H7 (cell line): ENCODE measurements around the gene PPP2R1A. TPM values are rescaled to one million over a fixed set of nuclear protein-coding genes. Genes with fewer than 3 reads are reported as not detected.

Source experiments
- DNase-seq: peaks from one replicate; pipeline ENCODE4 v3.0.0; 2012
- H3K27me3 ChIP-seq: 2 replicates; pipeline ENCODE4 v1.6.0; 2011; ENCODE audit warnings: mild to moderate bottlenecking, low read length; ENCODE audit not compliant: control insufficient read depth, insufficient read depth
- H3K36me3 ChIP-seq: replicated peaks from 2 replicates; pipeline ENCODE4 v1.5.1; 2011; ENCODE audit warnings: low read length; ENCODE audit not compliant: control insufficient read depth, insufficient read depth
- H3K4me3 ChIP-seq: 2 replicates; pipeline ENCODE4 v1.5.1; 2011; ENCODE audit warnings: low read depth, mild to moderate bottlenecking, control low read depth, low read length, moderate library complexity; ENCODE audit not compliant: insufficient read depth
- total RNA-seq: library from RNA; depleted of rRNA; stranded (reverse); fragments of >200 nt; shearing (Covaris generic); gene quantifications from 2 replicates; pipeline ENCODE4 v1.2.3, GENCODE V29; 2014

Gene PPP2R1A
- total RNA-seq, 1 experiment from 2014 or later = 439 TPM

DNA sequence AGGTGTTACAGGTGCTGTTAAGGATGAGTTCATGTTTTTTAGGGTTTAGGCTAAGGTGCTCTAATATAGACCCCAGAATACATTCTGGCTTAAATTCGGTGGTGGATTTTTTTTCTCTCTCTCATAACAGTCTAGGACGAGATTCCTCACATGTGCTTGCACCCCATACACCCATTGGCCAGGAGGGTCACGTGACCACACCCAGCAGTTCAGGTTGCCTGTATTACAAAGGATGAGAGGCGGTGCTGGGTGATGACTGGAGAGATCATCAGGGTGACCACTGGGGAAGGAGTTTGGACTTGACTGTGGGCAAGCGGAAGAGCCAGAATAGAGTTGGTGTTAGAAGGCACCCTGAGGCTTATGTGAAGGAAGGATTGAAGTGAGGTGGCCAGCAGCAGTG is 27.7 kb downstream of the PPP2R1A start:
- Histone ChIP-seq H3K4me3 (no peak overlapping the region), H3K27me3 (no peaks in the 10 kb centered on the region), H3K36me3 (peaks cover 69% of the 10 kb centered on the region)
- DNase-seq = peak; percentile 50

DNA sequence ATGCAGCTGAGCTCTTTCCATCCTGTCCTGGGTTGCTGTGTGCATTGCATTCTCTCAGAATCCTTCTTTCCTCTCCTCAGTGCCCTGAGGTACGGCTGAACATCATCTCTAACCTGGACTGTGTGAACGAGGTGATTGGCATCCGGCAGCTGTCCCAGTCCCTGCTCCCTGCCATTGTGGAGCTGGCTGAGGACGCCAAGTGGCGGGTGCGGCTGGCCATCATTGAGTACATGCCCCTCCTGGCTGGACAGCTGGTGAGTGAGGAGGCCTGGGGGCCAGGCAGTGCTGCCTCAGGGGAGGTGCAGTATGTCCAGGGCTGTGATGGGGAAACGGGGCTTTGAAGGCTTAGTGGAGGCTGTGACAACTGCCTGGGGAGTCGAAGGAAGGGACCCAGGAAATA is 29.8 kb downstream of the PPP2R1A start:
- no peak for DNase-seq
- peaks cover 64% of the 10 kb centered on the region for H3K36me3 ChIP-seq
- H3K27me3 ChIP-seq = no peaks in the 10 kb centered on the region
- no peak overlapping the region for H3K4me3 ChIP-seq

DNA sequence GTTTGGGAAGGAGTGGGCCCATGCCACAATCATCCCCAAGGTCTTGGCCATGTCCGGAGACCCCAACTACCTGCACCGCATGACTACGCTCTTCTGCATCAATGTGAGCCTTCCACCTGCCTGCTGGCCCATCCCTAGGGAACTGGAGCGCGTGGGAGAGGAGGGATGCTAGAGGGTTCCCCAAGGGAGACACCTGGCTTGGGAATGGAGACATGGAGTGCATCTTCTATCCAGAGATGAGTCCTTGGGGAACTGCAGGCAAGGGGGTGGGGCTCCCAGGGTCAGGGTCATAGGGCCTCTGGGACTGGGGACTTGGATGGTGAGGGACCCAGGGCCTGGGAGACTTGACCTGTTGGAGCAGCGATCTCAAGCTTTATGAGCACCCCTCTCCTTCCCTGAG is 31.2 kb downstream of the PPP2R1A start:
- Histone ChIP-seq H3K36me3 (peaks cover 62% of the 10 kb centered on the region), H3K4me3 (no peak overlapping the region), H3K27me3 (no peaks in the 10 kb centered on the region)
- DNase-seq = peak; percentile 12

DNA sequence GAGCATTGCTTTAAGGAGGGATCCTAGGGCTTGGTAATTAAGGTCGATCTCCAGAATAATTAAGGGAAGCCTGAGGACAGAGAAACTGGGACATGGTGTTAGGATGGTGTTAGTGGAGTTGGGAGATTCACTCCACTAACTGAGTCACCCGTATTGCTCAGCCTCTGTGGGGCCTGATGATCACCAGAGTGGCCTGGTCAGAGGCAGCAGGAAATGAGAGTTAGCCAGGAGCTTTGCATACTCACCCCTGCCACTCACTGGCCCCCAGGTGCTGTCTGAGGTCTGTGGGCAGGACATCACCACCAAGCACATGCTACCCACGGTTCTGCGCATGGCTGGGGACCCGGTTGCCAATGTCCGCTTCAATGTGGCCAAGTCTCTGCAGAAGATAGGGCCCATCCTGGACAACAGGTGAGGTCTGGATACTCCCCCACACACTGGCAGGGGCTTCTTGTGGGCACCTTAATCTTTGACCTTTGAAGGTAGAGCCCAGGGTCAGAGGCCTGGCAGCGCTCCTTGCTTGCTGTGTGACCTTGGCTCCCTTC is 32.1 kb downstream of the PPP2R1A start:
- no peak overlapping the region for H3K4me3 ChIP-seq
- peaks cover 59% of the 10 kb centered on the region for H3K36me3 ChIP-seq
- DNase-seq = peak; percentile 11

DNA sequence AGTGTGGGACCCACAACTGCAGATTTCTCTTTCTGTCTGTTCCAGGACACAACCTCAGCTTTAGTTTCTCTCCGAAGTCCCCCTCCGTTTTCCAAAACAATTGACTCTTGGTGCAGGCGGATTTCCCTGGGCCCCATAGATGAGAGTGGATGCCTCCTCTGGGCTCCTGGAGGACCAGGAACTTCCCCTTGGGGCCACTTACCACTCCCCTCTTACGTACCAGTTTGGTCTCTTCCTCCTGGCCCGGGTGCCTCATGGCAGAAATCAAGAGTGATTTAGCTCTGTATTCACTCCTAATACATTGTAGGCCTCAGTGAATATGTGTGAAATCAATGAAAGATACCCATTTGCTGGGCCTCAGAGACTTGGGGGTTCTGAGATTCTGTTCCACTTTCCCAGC is 34.4 kb downstream of the PPP2R1A start:
- H3K27me3 ChIP-seq = no peaks in the 10 kb centered on the region
- H3K36me3 ChIP-seq = peaks cover 54% of the 10 kb centered on the region
- H3K4me3 ChIP-seq = no peak overlapping the region
- peak; percentile 15 for DNase-seq

More for the DNA sequence above, 32.1 kb downstream of the PPP2R1A start:
- H3K27me3 ChIP-seq = no peaks in the 10 kb centered on the region

DNA sequence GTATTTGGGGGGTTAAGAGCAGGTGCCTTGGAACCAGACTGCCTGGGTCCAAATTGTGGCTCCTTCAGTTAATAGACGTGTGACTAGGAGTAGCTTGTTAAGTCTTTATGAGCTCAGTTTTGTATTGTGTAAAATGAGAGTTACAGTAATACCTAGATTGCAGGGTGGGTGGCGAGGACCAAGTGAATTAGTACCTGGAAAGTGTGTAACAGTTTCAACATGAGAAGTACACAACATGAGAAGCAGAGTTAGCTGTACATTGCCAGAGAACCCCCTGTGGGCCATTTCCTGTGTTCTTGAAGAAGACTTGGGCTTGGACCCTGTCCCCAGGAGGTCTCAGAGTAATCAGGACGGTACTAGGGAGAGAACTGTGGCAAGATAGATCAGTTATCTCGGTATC is 36.8 kb downstream of the PPP2R1A start:
- no peak overlapping the region for H3K4me3 ChIP-seq
- H3K36me3 ChIP-seq = peaks cover 33% of the 10 kb centered on the region
- H3K27me3 ChIP-seq = no peaks in the 10 kb centered on the region
- peak; percentile 5 for DNase-seq

DNA sequence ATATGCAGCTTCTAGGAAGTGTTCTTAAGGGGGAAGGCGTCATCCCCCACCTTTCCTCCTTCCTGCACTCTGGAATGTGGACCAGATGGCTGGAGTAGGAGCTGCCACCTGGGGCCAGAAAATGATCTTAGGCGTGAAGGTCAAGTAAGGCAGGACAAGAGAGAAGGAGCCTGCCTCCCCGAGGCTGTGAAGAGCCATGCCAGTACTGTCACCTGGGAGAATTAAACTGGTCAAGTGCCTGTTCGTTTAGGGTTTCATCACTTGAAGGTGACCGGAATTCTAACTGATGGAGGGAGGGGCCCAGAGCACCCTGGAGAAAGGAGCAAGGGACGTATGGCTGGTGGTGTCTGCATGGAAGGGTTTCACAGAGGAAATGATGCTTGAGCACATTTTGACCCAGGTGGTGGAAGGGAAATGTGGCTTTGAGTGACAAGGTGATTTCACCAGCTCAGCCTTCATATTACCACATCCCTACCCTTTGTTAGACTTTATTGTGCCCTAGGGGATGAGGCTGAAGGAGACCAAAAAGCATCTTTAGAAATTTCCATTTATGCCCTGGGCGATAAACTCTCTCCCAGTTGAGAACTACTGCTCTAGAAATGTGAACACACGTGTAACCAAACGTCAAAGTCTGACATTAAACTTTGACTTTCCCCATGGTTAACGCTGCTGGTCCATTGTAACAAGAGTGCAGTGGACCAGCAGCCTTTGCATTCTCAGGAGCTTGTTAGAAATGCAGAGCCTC is 37.5 kb downstream of the PPP2R1A start:
- peaks cover 26% of the 10 kb centered on the region for H3K36me3 ChIP-seq

DNA sequence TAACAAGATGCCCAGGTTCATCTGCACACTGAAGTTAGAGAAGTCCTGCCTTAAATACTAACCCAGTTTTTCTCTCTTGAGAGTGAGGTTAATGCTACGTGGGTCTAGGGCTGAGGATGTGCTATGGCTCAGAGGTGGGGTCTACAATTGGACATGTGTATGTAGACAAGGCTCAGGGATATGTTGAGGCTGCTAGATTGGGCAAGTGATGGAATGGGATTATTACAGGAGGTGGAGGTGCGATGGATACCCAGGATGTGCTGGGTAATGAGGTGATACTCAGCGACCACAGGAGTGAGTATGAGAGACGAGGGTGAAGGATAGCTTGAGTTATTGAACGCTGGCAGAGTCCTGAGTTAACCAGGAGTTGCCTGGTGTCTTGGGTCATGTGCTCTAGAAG is 38.1 kb downstream of the PPP2R1A start:
- peaks cover 26% of the 10 kb centered on the region for H3K36me3 ChIP-seq
- H3K27me3 ChIP-seq = no peaks in the 10 kb centered on the region
- no peak overlapping the region for H3K4me3 ChIP-seq
- peak; percentile 8 for DNase-seq

More for the DNA sequence above, 37.5 kb downstream of the PPP2R1A start:
- Histone ChIP-seq H3K27me3 (no peaks in the 10 kb centered on the region), H3K4me3 (no peak overlapping the region)
- peak; percentile 10 for DNase-seq

DNA sequence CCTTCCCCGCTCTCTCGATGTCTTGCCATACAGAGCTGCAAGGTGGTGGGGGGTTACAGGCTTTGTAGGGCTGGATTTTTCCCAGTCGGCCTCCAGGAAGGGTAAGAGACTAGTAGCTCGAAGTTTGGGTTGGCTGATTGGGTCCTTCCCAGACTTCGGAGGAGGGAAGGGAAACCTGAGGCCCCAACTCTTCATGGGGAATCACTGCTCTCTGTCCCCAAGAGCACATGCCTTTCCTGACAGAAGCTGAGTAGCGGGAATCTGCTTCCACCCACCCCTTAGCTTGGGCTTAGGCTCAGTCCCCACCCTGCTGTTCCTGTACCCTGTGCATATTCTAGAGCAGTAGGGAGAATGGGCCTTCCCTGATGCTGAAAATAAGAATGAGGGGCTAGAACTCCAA is 39.7 kb downstream of the PPP2R1A start:
- Histone ChIP-seq H3K4me3 (no peak overlapping the region), H3K27me3 (no peaks in the 10 kb centered on the region), H3K36me3 (peaks cover 16% of the 10 kb centered on the region)
- DNase-seq = peak; percentile 8

DNA sequence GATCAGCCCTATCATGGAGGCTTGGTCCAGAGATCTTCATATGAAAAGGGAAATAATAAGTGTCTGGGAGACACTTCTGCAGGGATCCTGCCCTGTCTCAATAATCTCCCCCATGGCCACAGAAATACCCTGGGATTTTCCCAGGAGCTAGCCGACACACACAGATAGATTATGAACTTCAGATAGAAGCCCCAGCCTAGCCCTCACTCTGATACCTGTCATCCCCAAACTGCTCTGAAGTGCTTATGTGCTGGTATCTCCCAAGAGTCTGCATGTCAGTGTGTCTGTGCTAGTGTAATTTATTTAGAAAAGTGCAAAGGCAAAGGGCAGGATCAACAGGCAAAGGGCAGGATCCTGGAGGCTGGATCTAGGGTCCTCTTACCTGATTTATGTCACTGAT is 40.8 kb downstream of the PPP2R1A start:
- Histone ChIP-seq H3K4me3 (no peak overlapping the region), H3K27me3 (no peaks in the 10 kb centered on the region), H3K36me3 (peaks cover 13% of the 10 kb centered on the region)
- DNase-seq = no peak

DNA sequence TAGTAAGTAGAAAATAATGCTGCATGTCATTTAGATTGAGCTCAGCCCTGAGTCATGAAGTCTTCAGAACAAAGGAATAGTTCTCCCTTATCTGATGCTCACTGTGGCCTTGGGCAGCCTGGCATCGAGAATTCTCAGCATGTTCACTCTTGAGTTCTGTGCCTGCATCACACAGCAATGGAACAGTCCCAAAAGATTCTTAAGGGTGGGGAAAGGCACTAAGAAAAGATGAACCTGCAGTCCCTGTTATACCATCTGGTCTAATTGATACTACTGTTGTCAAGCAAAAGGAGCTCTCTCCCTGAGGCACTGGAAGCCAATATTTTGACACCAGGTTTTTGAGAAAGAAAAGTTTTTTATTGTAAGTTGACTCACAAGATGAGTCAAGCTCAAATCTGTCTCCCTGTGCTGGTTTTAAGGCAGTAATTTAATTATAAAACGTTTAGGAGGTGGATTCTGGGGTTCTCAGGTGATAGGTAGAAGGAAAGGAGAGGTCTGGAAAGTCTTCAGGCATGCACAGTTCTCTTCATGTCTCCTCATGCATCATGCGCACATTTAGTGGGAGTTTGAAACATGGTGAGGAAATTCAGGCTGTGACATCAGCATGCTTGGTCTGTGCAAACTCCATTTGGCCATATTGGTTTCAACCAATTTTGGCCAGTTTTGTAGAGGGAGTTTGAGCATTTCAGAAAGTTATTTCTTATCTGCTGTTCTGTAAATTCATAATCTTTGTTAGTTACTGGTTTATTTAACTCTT is 41.5 kb downstream of the PPP2R1A start:
- no peak for DNase-seq
- H3K36me3 ChIP-seq = peaks cover 9% of the 10 kb centered on the region
- no peaks in the 10 kb centered on the region for H3K27me3 ChIP-seq
- H3K4me3 ChIP-seq = no peak overlapping the region

DNA sequence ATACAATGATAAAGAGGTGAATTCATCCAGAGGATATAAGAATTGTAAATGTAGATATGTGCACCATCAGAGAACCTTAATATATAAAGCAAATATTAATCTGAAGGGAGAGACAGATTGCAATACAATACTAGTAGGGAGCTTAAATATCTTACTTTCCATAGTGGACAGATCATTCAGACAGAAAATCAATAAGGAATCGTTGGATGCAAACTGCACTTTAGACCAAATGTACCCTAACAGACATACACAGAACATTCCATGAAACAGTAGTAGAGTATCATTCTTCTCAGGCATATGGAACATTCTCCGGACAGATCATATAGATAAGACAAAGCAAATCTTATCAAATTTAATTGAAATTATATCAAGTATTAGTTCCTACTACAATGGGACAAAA is 44.6 kb downstream of the PPP2R1A start:
- no peak for DNase-seq
- H3K36me3 ChIP-seq = no peaks in the 10 kb centered on the region; the same call in 1 of the 2 replicates
- no peaks in the 10 kb centered on the region for H3K27me3 ChIP-seq

DNA sequence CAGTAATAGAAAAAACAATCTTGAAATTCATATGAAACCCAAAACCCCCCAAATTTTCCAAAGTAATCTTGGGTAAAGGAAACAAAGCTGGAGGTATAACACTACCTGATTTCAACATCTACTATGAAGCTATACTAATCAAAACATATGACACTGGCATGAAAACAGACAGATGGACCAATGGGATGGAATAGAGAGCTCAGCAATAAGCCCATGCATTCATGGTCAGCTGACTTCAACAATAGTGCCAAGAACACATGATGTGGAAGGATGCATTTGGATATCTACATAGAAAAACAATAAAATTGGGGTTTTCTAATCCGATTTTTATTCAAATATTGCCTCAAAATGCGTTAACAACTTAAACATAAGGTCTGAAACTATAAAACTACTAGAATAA is 47.3 kb downstream of the PPP2R1A start:
- Histone ChIP-seq H3K27me3 (no peaks in the 10 kb centered on the region), H3K4me3 (no peak overlapping the region), H3K36me3 (no peaks in the 10 kb centered on the region)
- no peak for DNase-seq

More for the DNA sequence above, 44.6 kb downstream of the PPP2R1A start:
- no peak overlapping the region for H3K4me3 ChIP-seq

DNA sequence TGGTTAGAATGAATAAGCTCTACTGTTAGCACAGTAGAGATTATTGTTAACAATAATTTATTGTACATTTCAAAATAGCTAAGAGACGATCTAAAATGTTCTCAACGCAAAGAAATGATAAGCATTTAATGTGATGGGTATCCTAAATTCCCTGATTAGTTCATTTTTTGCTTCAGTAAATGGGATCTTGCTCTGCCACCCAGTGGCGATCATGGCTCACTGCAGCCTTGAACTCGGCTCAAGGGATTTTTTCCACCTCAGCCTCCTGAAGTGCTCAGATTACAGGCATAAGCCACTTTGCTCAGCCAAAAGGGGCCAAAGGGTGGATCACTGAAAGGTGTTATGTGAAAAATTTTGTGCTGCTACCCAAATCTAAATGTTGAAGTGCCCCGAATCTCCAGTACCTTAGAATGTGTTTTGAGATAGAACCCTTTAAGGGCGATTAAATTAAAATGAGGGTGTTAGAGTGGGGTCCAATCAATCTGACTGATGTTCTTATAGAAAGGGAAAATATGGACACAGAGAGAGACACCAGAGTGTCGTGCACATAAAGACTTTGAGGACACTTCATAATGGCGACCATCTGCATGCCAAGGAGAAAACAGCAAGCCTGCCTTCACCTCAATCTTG is 48.0 kb downstream of the PPP2R1A start:
- Histone ChIP-seq H3K4me3 (no peak overlapping the region), H3K36me3 (no peaks in the 10 kb centered on the region), H3K27me3 (no peaks in the 10 kb centered on the region)
- no peak for DNase-seq
